ENCODE results near the gene PCNT. TPM values are rescaled to one million over a fixed set of nuclear protein-coding genes. Genes with fewer than 3 reads are reported as not detected.

PCNT gene
- total and polyA plus RNA-seq, 9 of the 15 experiments (the other 6 are each of a cell fraction or from before 2014, with no cell fraction given) = 9.1 to 53.5 (median 31.3) TPM

DNA sequence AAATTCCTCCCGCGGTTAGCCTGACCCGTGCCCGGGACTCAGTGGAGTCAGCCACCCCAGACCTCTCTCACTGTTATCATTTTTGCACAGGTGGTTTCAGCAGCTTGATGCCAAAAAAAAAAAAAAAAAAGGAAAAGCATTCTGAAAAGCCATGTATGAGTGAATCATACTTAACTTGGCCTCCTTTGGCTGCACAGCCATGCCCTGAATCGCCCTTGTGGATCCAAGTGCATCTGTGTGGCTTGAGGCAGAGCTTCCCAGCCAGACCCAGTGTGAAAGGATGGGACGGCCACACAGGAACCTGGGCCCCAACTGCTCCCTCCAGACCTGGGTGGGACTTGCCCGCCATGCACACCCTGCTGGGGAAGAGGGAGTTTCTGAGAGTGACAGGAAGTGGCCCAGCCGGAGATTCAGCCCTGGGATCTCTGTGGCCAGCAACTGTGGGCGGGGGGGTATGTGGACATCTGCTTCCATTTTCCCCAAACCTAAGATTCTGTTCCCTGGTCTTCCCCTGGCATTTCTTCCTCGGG is 29.2 kb upstream of the PCNT start (continued):
- TF ChIP-seq, protein P1, sequence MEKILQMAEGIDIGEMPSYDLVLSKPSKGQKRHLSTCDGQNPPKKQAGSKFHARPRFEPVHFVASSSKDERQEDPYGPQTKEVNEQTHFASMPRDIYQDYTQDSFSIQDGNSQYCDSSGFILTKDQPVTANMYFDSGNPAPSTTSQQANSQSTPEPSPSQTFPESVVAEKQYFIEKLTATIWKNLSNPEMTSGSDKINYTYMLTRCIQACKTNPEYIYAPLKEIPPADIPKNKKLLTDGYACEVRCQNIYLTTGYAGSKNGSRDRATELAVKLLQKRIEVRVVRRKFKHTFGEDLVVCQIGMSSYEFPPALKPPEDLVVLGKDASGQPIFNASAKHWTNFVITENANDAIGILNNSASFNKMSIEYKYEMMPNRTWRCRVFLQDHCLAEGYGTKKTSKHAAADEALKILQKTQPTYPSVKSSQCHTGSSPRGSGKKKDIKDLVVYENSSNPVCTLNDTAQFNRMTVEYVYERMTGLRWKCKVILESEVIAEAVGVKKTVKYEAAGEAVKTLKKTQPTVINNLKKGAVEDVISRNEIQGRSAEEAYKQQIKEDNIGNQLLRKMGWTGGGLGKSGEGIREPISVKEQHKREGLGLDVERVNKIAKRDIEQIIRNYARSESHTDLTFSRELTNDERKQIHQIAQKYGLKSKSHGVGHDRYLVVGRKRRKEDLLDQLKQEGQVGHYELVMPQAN (IDR thresholded peaks at IDR 0.05; ENCODE audit: borderline replicate concordance) = no peak
- TF ChIP-seq SUPT5H (IDR thresholded peaks at IDR 0.05) (no peak), SRSF9 (IDR thresholded peaks at IDR 0.05; ENCODE audit: borderline replicate concordance, low read depth, low read length) (no peak), ADNP (tag; IDR thresholded peaks at IDR 0.05) (no peak), ZNF121 (CRISPR knock-in tag; conservative IDR thresholded peaks at IDR 0.05) (no peak), MCM7 (IDR thresholded peaks at IDR 0.05) (no peak), FOXK2 (conservative IDR thresholded peaks at IDR 0.05 in 1 of 2, IDR thresholded peaks at IDR 0.05 in 1 of 2; ENCODE audit: low read depth in 2 of 2) (peak in 1 of 2 experiments; percentile 41; a peak in 1 of 4 replicates), BRF1 (IDR thresholded peaks at IDR 0.05; ENCODE audit: borderline replicate concordance, extremely low read depth, insufficient read length) (no peak), ARID2 (IDR thresholded peaks at IDR 0.05) (no peak), MAFG (tag; conservative IDR thresholded peaks at IDR 0.05) (no peak), KHSRP (IDR thresholded peaks at IDR 0.05) (no peak), CBFA2T2 (conservative IDR thresholded peaks at IDR 0.05) (peak; percentile 74), SMAD3 (CRISPR knock-in tag; conservative IDR thresholded peaks at IDR 0.05) (no peak), BCL6 (CRISPR knock-in tag; IDR thresholded peaks at IDR 0.05) (no peak), ZNF263 (CRISPR knock-in tag; IDR thresholded peaks at IDR 0.05; ENCODE audit: borderline replicate concordance) (0 out of 2 replicates have a peak, but pooled peaks have one; percentile 31)
- TF ChIP-seq, protein P2, sequence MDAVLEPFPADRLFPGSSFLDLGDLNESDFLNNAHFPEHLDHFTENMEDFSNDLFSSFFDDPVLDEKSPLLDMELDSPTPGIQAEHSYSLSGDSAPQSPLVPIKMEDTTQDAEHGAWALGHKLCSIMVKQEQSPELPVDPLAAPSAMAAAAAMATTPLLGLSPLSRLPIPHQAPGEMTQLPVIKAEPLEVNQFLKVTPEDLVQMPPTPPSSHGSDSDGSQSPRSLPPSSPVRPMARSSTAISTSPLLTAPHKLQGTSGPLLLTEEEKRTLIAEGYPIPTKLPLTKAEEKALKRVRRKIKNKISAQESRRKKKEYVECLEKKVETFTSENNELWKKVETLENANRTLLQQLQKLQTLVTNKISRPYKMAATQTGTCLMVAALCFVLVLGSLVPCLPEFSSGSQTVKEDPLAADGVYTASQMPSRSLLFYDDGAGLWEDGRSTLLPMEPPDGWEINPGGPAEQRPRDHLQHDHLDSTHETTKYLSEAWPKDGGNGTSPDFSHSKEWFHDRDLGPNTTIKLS (IDR thresholded peaks at IDR 0.05; ENCODE audit: borderline replicate concordance, low read depth) = peak; percentile 44; the same call in 1 of the 2 replicates
- TF ChIP-seq, protein P3, sequence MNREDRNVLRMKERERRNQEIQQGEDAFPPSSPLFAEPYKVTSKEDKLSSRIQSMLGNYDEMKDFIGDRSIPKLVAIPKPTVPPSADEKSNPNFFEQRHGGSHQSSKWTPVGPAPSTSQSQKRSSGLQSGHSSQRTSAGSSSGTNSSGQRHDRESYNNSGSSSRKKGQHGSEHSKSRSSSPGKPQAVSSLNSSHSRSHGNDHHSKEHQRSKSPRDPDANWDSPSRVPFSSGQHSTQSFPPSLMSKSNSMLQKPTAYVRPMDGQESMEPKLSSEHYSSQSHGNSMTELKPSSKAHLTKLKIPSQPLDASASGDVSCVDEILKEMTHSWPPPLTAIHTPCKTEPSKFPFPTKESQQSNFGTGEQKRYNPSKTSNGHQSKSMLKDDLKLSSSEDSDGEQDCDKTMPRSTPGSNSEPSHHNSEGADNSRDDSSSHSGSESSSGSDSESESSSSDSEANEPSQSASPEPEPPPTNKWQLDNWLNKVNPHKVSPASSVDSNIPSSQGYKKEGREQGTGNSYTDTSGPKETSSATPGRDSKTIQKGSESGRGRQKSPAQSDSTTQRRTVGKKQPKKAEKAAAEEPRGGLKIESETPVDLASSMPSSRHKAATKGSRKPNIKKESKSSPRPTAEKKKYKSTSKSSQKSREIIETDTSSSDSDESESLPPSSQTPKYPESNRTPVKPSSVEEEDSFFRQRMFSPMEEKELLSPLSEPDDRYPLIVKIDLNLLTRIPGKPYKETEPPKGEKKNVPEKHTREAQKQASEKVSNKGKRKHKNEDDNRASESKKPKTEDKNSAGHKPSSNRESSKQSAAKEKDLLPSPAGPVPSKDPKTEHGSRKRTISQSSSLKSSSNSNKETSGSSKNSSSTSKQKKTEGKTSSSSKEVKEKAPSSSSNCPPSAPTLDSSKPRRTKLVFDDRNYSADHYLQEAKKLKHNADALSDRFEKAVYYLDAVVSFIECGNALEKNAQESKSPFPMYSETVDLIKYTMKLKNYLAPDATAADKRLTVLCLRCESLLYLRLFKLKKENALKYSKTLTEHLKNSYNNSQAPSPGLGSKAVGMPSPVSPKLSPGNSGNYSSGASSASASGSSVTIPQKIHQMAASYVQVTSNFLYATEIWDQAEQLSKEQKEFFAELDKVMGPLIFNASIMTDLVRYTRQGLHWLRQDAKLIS (CRISPR knock-in tag; IDR thresholded peaks at IDR 0.05) = no peak
- TF ChIP-seq, protein P4, sequence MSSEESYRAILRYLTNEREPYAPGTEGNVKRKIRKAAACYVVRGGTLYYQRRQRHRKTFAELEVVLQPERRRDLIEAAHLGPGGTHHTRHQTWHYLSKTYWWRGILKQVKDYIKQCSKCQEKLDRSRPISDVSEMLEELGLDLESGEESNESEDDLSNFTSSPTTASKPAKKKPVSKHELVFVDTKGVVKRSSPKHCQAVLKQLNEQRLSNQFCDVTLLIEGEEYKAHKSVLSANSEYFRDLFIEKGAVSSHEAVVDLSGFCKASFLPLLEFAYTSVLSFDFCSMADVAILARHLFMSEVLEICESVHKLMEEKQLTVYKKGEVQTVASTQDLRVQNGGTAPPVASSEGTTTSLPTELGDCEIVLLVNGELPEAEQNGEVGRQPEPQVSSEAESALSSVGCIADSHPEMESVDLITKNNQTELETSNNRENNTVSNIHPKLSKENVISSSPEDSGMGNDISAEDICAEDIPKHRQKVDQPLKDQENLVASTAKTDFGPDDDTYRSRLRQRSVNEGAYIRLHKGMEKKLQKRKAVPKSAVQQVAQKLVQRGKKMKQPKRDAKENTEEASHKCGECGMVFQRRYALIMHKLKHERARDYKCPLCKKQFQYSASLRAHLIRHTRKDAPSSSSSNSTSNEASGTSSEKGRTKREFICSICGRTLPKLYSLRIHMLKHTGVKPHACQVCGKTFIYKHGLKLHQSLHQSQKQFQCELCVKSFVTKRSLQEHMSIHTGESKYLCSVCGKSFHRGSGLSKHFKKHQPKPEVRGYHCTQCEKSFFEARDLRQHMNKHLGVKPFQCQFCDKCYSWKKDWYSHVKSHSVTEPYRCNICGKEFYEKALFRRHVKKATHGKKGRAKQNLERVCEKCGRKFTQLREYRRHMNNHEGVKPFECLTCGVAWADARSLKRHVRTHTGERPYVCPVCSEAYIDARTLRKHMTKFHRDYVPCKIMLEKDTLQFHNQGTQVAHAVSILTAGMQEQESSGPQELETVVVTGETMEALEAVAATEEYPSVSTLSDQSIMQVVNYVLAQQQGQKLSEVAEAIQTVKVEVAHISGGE (CRISPR knock-in tag; IDR thresholded peaks at IDR 0.05) = peak in 1 of 3 experiments; percentile 62; a peak in 1 of 6 replicates
